ENCODE data around the gene ABLIM1.
"Not testable (repeated sequence)": the region's sequence is repeated elsewhere in the genome, so short reads cannot be mapped to it uniquely, and the experiment has no call there.

Gene ABLIM1

DNA sequence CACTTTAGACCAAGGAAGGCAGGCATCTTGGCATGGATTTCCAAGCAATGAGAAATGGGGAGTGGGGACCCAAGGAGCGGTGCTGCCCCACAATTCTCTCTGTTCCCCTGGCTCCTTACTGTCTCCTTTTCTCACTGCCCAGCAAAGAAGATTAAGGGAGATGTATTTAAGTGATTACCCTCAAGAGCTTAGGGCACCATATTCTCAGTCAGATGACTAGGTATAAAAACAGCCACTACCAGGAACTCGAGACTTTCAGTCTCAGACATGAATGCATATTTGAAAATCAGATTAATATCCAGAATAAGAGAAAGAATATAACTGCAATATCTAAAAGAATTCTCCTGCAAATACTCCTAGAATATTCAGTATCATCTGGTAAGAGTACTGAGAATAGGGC lies at the start of gene ABLIM1:
TSS of gene ABLIM1 (minus strand) at position 101 of the 400 bp plus-strand sequence. CDS start at position 26, 75 bp downstream.
- DNase-seq = no peak

DNA sequence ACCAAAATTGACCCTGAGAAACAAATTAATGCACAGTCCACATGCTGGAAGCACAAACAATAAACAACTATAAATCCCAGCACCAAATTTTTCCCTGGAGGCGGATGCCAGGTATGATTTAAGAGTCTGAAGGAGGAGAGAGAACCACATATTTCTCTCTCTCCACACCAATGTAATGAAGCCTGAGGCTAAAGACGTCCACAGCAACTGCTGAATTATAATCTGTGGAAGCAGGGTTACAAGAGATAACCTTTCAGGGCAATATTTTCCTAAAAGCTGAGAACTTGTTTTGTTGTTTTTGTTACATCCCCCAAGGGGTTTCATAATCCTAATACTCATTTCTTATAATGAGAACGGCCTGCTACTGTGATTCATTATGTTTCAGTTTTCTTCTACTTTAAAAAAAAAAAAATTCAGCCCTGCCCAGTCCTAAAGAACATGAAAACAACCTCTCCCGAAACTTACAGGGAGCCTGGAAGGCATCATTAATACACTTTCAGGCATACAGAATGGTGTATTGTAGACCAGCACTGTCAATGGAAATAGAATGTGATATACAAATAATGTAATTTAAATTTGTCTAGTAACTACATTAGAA lies 48.5 kb upstream of the ABLIM1 start:
- no peak for DNase-seq

- DNase-seq = no peak
These were observed 46.6 kb upstream of the ABLIM1 start for GRCh38 chr10:114704679-114705078.

GRCh38 chr10:114703377-114704107 lies 45.5 kb upstream of the ABLIM1 start:
- DNase-seq = no peak

DNA sequence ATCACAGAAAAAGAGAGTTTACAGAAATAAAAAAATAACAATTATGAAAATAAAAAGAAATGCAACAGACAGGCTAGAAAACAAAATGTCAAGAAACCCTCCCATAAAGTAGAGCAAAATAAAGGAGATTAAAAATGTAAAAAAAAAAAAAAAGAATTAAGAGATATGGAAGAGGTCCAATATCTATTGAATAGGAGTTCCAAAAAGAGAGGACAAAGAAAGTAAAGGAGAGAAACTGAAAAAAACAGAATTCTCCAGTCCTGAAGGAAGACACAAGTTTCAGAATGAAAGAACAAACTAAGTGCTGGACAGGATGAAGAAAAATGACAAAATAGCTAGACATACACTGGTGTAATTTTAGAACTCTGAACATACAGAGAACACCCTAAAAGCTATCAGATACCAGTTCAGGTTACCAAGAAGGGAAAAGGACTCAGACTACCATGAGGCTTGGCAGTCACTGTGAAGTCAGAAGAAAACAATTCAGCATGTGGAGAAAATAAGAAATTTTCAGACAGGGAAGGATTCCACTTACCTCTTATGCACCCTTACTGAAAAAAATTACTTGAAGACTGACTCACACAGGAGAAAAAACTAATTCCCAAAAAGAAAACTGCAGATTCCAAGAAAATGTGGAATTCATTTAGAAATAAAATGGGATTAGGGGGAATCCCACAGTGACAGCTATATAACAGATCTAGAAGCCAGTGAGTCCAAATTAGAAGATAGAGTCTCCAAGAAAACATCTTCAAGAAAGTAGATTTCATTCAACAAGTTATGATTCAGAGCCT lies 40.4 kb upstream of the ABLIM1 start:
- DNase-seq = no peak

DNA sequence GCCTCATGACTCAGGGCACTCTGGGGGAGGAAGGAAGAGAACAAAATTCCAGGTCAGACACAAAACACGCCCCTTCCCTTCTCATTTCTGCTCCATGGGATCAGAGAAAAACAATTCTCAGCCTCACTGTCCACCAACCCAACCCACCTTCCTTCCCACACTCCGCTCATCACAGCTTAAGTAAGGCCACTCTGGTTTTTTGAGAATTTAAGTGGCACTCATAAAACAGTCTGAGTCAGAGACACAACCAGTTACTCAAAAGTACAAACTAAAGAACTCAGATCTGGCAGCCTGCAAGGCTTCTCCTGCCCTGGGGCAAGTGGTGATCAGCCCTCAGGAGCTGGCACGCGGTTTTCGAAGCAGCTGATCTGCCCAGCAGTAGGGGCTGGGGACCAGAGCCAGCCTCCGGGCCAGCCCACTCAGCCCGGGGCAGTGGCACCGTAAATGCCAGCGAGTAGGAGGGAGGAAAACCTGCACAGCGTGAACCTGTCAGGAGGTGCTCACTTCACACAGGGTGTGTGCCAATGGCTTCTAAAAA lies 39.1 kb upstream of the ABLIM1 start:
- DNase-seq = no peak

DNA sequence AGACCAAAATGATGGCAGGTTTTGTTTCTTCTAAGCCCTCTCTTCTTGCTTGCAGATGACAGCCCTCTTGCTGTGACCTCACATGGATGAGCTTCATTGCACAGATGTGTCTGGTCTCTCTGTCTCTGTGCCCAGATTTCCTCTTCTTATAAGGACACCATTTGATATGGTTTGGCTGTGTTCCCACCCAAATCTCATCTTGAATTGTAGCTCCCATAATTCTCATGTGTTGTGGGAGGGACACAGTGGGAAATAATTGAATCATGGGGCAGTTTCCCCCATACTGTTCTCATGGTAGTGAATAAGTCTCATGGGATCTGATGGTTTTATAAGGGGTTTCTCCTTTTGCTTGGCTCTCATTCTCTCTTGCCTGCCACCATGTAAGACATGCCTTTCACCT lies 38.2 kb upstream of the ABLIM1 start:
- DNase-seq = not testable (repeated sequence)

GRCh38 chr10:114694752-114695151 lies 36.7 kb upstream of the ABLIM1 start:
- peak; percentile 1 for DNase-seq

GRCh38 chr10:114694062-114694461 lies 36.0 kb upstream of the ABLIM1 start:
- DNase-seq = no peak

DNA sequence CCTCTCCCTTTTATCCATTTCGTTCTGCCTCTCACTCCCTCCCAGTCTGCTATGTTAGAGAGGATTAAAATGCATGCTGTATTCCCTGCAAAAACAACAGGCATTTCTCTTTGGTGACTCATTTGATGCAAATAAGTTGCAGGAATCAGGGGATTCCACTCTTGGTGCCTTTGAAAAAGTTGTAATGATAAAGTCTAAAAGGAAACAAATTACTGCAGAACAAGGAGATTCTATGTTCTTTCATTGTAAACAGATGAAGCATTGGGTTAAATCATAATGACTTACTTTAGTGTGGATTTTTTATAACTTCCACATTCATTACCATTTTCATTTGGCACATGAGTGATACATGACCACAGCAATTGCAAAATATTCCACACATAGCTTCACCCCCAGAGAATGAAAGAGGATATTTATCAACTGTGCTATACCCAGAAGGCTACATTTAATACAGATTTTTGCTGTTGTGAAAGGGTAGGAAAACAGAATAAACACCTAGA lies 33.4 kb upstream of the ABLIM1 start:
- DNase-seq = no peak

GRCh38 chr10:114688786-114689185 lies 30.7 kb upstream of the ABLIM1 start:
- DNase-seq = no peak

GRCh38 chr10:114687459-114687858 lies 29.4 kb upstream of the ABLIM1 start:
- no peak for DNase-seq

- DNase-seq = no peak
These were observed 27.9 kb upstream of the ABLIM1 start for GRCh38 chr10:114686013-114686412.

GRCh38 chr10:114685456-114685855 lies 27.4 kb upstream of the ABLIM1 start:
- DNase-seq = no peak

GRCh38 chr10:114684822-114685209 lies 26.7 kb upstream of the ABLIM1 start:
- DNase-seq = no peak

DNA sequence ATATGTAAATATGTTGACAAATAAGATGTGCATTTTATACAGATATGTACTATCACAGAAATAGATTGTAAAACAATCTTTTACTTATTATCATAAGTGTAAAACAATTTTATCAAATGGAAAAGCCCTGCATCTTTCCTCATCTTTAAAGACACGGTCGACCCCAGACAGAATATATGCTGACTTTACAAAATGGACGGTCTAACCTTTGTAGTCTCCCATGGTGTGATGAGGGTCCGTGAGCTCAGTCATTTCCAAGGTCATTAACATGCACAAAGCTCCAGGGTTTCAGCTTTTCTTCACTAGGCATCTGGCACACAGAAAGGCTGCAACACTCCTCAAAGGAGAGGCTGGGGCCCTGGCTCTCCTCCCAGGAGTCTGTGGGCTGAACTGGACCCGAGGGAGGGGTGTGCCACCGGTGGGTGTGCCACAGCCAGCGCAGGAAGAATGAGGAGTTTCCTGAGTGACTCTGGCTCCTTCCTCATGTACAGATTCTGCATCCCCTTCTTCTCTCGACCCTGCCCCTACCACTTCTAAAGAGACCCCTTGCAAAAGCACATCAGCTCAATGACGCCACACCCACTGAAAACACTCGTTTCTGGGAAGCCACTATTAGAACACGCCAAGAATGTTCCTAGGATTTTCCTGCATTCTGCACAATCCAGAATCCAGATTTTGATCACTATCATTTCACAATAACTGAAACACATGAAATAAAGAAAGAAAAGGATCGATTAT lies 26.2 kb upstream of the ABLIM1 start:
- DNase-seq = no peak

DNA sequence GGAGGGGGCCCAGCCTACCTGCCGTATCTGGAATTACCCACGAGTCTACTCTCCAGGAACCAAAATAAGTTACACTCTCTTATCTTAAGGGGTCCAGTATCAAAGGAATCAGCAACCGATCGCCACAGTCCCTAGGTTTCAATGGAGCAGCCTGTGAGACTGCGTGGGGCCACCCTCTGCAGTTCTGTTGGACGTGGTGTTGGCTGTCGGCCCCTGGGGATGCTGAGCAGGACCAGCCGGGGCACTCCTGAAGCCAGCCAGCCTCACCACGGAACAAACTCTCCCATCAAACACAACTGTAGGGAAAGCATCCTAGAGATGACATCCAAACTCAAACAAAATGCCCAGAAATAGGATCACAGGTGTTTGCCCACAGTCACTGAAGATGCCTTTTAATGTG lies 25.5 kb upstream of the ABLIM1 start:
- DNase-seq = no peak

DNA sequence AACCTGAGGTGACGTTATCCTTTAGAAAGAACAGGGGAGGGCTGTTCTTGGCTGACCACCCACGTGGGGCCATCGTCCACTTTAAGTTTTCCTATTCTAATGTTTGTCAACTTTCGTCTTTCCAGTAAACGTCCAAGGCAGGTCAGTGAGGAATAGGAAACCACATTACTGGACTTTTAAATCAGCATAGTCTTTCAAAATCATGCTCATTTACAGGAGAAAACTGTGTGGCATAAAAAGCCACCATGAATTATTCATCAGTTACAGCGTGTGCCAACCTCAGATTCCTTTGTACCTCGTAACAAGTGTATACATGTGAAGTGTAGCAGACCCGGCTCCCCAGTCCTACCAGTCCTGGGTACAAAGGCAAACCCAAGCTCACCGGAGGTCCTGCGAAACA lies 25.1 kb upstream of the ABLIM1 start:
- no peak for DNase-seq

DNA sequence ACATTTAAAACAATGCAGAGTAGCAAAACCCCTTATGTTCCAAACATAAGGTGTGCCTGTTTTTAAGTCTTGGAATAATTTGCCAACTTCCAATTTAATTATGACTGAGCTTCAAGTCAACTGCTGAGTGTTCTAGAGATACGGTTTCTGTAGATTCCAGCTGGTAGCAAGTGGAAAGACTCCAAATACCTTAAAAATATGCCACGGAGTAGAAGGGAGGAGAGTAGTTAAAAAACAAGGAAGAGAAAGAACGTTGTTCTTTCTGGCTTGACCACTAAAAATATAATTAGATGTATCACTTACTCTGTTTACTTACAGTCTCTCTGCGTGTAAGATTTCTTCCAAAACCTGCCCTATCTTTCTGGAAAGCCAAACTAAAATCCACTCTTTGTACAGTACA lies 24.5 kb upstream of the ABLIM1 start:
- no peak for DNase-seq

GRCh38 chr10:114682121-114682520 lies 24.0 kb upstream of the ABLIM1 start:
- DNase-seq = no peak

DNA sequence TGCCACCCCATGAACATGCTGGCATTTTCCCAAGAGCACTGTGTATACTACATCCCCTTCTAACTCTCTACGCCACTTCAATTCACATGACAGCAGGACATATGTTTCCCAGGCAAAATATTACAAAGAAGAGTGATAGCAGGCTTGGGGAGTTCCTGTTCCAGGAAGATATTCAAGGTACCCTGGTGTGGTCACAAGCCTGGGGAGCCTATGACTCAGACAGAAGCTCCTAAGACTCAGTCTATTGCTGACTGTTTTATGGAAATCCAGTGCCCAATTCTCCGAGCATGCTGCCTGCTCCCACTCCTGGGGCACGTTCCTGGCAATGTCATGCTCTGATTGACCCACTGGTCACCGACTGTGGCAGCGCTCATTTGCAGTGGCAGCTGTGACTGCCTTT lies 23.5 kb upstream of the ABLIM1 start:
- peak; percentile 3 for DNase-seq

- no peak for DNase-seq
These were observed 22.6 kb upstream of the ABLIM1 start for GRCh38 chr10:114680543-114681117.

All from NCI-H2081 treated with DMSO at 0.1 percent for 48 hours (cell line).